KOPT-K1 (cell line): ENCODE results near the gene SMCR8.
"Not testable (repeated sequence)": the region's sequence is repeated elsewhere in the genome, so short reads cannot be mapped to it uniquely, and the experiment has no call there.

Source experiments
- H3K27ac ChIP-seq: fragments of 200-600 bp; sonication (generic); 2 replicates; pipeline ENCODE4 v1.5.1; 2016; ENCODE audit warnings: antibody characterized with exemption, mild to moderate bottlenecking, low read depth, low read length; ENCODE audit not compliant: poor library complexity, severe bottlenecking
- H3K36me3 ChIP-seq: fragments of 200-600 bp; sonication (generic); 2 replicates; pipeline ENCODE4 v1.5.1; 2017; ENCODE audit warnings: antibody characterized with exemption, mild to moderate bottlenecking, low read length, moderate library complexity; ENCODE audit not compliant: insufficient read depth
- H3K9me3 ChIP-seq: fragments of 200-600 bp; sonication (generic); 2 replicates; pipeline ENCODE4 v1.5.1; 2017; ENCODE audit warnings: antibody characterized with exemption, low read length, mild to moderate bottlenecking; ENCODE audit not compliant: insufficient read depth, poor library complexity, severe bottlenecking

SMCR8 gene

GRCh38 chr17:18303206-18303605, 11.9 kb upstream of the SMCR8 start:
- H3K36me3 ChIP-seq: peaks cover 92% of the 10 kb centered on the region

GRCh38 chr17:18309202-18309601, 5.9 kb upstream of the SMCR8 start:
- peaks cover 89% of the 10 kb centered on the region for H3K36me3 ChIP-seq
- H3K9me3 ChIP-seq: no peaks in the 10 kb centered on the region
- no peak overlapping the region for H3K27ac ChIP-seq

More at GRCh38 chr17:18303206-18303605, 11.9 kb upstream of the SMCR8 start:
- not testable (repeated sequence) for H3K9me3 ChIP-seq, H3K27ac ChIP-seq

- peak overlapping the region; percentile 74 for H3K27ac ChIP-seq
- peaks cover 66% of the 10 kb centered on the region for H3K36me3 ChIP-seq
- H3K9me3 ChIP-seq: no peaks in the 10 kb centered on the region
Observed at GRCh38 chr17:18314059-18314730, 898 bp upstream of the SMCR8 start.

- Histone ChIP-seq H3K9me3 (no peaks in the 10 kb centered on the region), H3K36me3 (peaks cover 67% of the 10 kb centered on the region), H3K27ac (peak overlapping the region; percentile 74)
Observed at GRCh38 chr17:18315562-18315922, 449 bp downstream of the SMCR8 start.

GRCh38 chr17:18315961-18316360, 868 bp downstream of the SMCR8 start:
- peak overlapping the region; percentile 74 for H3K27ac ChIP-seq
- peaks cover 69% of the 10 kb centered on the region for H3K36me3 ChIP-seq

GRCh38 chr17:18318117-18318516, 3.0 kb downstream of the SMCR8 start:
- Histone ChIP-seq H3K36me3 (peaks cover 64% of the 10 kb centered on the region), H3K9me3 (no peaks in the 10 kb centered on the region), H3K27ac (no peak overlapping the region)

More at GRCh38 chr17:18315961-18316360, 868 bp downstream of the SMCR8 start:
- H3K9me3 ChIP-seq: no peaks in the 10 kb centered on the region

GRCh38 chr17:18318771-18319450, 3.8 kb downstream of the SMCR8 start:
- Histone ChIP-seq H3K9me3 (no peaks in the 10 kb centered on the region), H3K36me3 (peaks cover 69% of the 10 kb centered on the region), H3K27ac (no peak overlapping the region)

GRCh38 chr17:18319604-18320256, 4.6 kb downstream of the SMCR8 start:
- Histone ChIP-seq H3K27ac (no peak overlapping the region), H3K9me3 (no peaks in the 10 kb centered on the region), H3K36me3 (peaks cover 78% of the 10 kb centered on the region)

GRCh38 chr17:18320301-18320700, 5.2 kb downstream of the SMCR8 start:
- Histone ChIP-seq H3K27ac (no peak overlapping the region), H3K9me3 (no peaks in the 10 kb centered on the region), H3K36me3 (peaks cover 83% of the 10 kb centered on the region)

- Histone ChIP-seq H3K36me3 (peaks cover 88% of the 10 kb centered on the region), H3K27ac (no peak overlapping the region), H3K9me3 (no peaks in the 10 kb centered on the region)
Observed at GRCh38 chr17:18321309-18321708, 6.2 kb downstream of the SMCR8 start.

GRCh38 chr17:18322522-18322921, 7.4 kb downstream of the SMCR8 start:
- Histone ChIP-seq H3K27ac (no peak overlapping the region), H3K36me3 (peaks cover 88% of the 10 kb centered on the region), H3K9me3 (no peaks in the 10 kb centered on the region)

- no peak overlapping the region for H3K27ac ChIP-seq
- peaks cover 86% of the 10 kb centered on the region for H3K36me3 ChIP-seq
- H3K9me3 ChIP-seq: no peaks in the 10 kb centered on the region
Observed at GRCh38 chr17:18323007-18323406, 7.9 kb downstream of the SMCR8 start.

- Histone ChIP-seq H3K36me3 (peaks cover 89% of the 10 kb centered on the region), H3K9me3 (no peaks in the 10 kb centered on the region), H3K27ac (no peak overlapping the region)
Observed at GRCh38 chr17:18323507-18324139, 8.5 kb downstream of the SMCR8 start.

GRCh38 chr17:18324140-18325050, 9.3 kb downstream of the SMCR8 start:
- H3K36me3 ChIP-seq: peaks cover 89% of the 10 kb centered on the region
- no peak overlapping the region for H3K27ac ChIP-seq
- no peaks in the 10 kb centered on the region for H3K9me3 ChIP-seq
